Measurements from ENCODE around the gene CDRT4.

The CDRT4 gene

GRCh38 chr17:15467592-15467991 lies at the start of gene CDRT4:
TSS of gene CDRT4 (minus strand) at chr17:15467621. CDS start at chr17:15440238, 27,383 bp downstream.
- TF ChIP-seq CTCF (IDR thresholded peaks at IDR 0.05; ENCODE audit: low read depth, low read length) = no peak
- TF ChIP-seq EZH2phosphoT487 (IDR thresholded peaks at IDR 0.05; ENCODE audit: low read depth) = no peak
- no peak within 1 kb of the TSS for H3K9ac ChIP-seq (ENCODE audit: low read length)
- no peaks in the 10 kb centered on the region for H4K20me1 ChIP-seq (ENCODE audit: insufficient read depth, low read length)
- H3K27ac ChIP-seq (ENCODE audit: low read length) = no peak within 1 kb of the TSS
- no peaks in the 10 kb centered on the region for H3K27me3 ChIP-seq (ENCODE audit: low read depth, low read length)
- H3K9me3 ChIP-seq (ENCODE audit: insufficient read depth, low read length) = no peaks in the 10 kb centered on the region
- no peak within 1 kb of the TSS for H2AFZ ChIP-seq (ENCODE audit: low read depth, low read length)
- no peaks in the 10 kb centered on the region for H3K4me1 ChIP-seq (ENCODE audit: low read length)
- no peaks in the 10 kb centered on the region for H3K79me2 ChIP-seq (ENCODE audit: low read length)
- no peak within 1 kb of the TSS for H3K4me2 ChIP-seq (ENCODE audit: low read length)
- no peaks in the 10 kb centered on the region for H3K36me3 ChIP-seq (replicated peaks; ENCODE audit: low read depth, low read length)
- H3K4me3 ChIP-seq (ENCODE audit: low read length) = no peak within 1 kb of the TSS

DNA sequence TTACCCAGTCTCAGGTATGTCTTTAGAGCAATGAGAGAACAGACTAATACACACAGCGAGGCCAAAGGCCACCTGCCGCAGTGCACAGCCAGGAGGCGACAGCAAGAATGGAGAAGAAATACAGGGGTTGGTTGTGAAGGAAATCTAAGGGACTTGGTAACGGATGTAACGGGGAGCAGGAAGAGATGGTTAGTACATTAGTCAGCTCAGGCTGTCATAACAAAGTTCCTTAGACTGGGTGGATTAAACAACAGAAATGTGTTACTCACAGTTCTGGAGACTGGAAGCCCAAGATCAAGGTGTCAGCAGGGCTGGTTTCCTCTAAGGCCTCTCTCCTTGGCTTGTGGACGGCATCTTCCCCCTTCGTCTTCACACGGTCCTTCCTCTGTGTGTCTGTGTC lies 48.7 kb upstream of the CDRT4 start:
- H3K9ac ChIP-seq (ENCODE audit: low read length) = no peak overlapping the region
- no peak overlapping the region for H3K27ac ChIP-seq (ENCODE audit: low read length)
- H4K20me1 ChIP-seq (ENCODE audit: insufficient read depth, low read length) = no peaks in the 10 kb centered on the region
- TF ChIP-seq EZH2phosphoT487 (IDR thresholded peaks at IDR 0.05; ENCODE audit: low read depth) (no peak), CTCF (IDR thresholded peaks at IDR 0.05; ENCODE audit: low read depth, low read length) (no peak)
- H3K4me1 ChIP-seq (ENCODE audit: low read length) = peaks cover 2% of the 10 kb centered on the region
- H3K27me3 ChIP-seq (ENCODE audit: low read depth, low read length) = no peaks in the 10 kb centered on the region
- H3K36me3 ChIP-seq (replicated peaks; ENCODE audit: low read depth, low read length) = no peaks in the 10 kb centered on the region
- H3K4me2 ChIP-seq (ENCODE audit: low read length) = no peak overlapping the region
- H3K4me3 ChIP-seq (ENCODE audit: low read length) = no peak overlapping the region
- no peaks in the 10 kb centered on the region for H3K79me2 ChIP-seq (ENCODE audit: low read length)
- H3K9me3 ChIP-seq (ENCODE audit: insufficient read depth, low read length) = no peaks in the 10 kb centered on the region
- H2AFZ ChIP-seq (ENCODE audit: low read depth, low read length) = no peak overlapping the region

DNA sequence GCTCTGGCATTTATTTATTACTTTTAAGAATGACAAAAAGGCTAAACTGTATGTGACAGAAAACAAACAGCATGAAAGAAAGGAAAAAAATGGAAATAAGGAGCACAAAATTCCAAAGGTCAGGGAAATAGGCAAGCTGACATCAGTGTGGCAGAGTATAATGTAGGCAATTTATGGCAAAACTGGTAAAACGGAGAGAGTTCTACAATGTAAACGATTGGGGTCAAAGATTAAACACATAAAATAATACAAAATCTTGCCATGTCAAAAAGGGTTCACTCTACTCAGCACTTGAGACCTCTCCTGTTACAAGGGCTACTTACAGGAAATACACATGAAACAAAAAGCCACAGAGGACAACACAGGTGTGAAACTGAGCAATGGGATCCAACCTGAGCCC lies 47.0 kb upstream of the CDRT4 start:
- H2AFZ ChIP-seq (ENCODE audit: low read depth, low read length) = no peak overlapping the region

GRCh38 chr17:15513856-15514459 lies 46.5 kb upstream of the CDRT4 start:
- no peaks in the 10 kb centered on the region for H4K20me1 ChIP-seq (ENCODE audit: insufficient read depth, low read length)
- H3K27ac ChIP-seq (ENCODE audit: low read length) = no peak overlapping the region
- no peak overlapping the region for H3K9ac ChIP-seq (ENCODE audit: low read length)
- H3K36me3 ChIP-seq (replicated peaks; ENCODE audit: low read depth, low read length) = no peaks in the 10 kb centered on the region
- H3K79me2 ChIP-seq (ENCODE audit: low read length) = no peaks in the 10 kb centered on the region
- peaks cover 5% of the 10 kb centered on the region for H3K4me1 ChIP-seq (ENCODE audit: low read length)
- H2AFZ ChIP-seq (ENCODE audit: low read depth, low read length) = no peak overlapping the region
- no peak for TF ChIP-seq CTCF (IDR thresholded peaks at IDR 0.05; ENCODE audit: low read depth, low read length)
- no peak for TF ChIP-seq EZH2phosphoT487 (IDR thresholded peaks at IDR 0.05; ENCODE audit: low read depth)
- no peaks in the 10 kb centered on the region for H3K9me3 ChIP-seq (ENCODE audit: insufficient read depth, low read length)
- no peak overlapping the region for H3K4me3 ChIP-seq (ENCODE audit: low read length)
- no peak overlapping the region for H3K4me2 ChIP-seq (ENCODE audit: low read length)
- no peaks in the 10 kb centered on the region for H3K27me3 ChIP-seq (ENCODE audit: low read depth, low read length)

More for the DNA sequence above, 47.0 kb upstream of the CDRT4 start:
- no peaks in the 10 kb centered on the region for H3K9me3 ChIP-seq (ENCODE audit: insufficient read depth, low read length)
- H3K4me2 ChIP-seq (ENCODE audit: low read length) = no peak overlapping the region
- peaks cover 5% of the 10 kb centered on the region for H3K4me1 ChIP-seq (ENCODE audit: low read length)
- TF ChIP-seq EZH2phosphoT487 (IDR thresholded peaks at IDR 0.05; ENCODE audit: low read depth) (no peak), CTCF (IDR thresholded peaks at IDR 0.05; ENCODE audit: low read depth, low read length) (no peak)
- H3K27ac ChIP-seq (ENCODE audit: low read length) = no peak overlapping the region
- H4K20me1 ChIP-seq (ENCODE audit: insufficient read depth, low read length) = no peaks in the 10 kb centered on the region
- H3K36me3 ChIP-seq (replicated peaks; ENCODE audit: low read depth, low read length) = no peaks in the 10 kb centered on the region
- H3K79me2 ChIP-seq (ENCODE audit: low read length) = no peaks in the 10 kb centered on the region
- no peak overlapping the region for H3K4me3 ChIP-seq (ENCODE audit: low read length)
- no peaks in the 10 kb centered on the region for H3K27me3 ChIP-seq (ENCODE audit: low read depth, low read length)
- H3K9ac ChIP-seq (ENCODE audit: low read length) = no peak overlapping the region
